Type B pancreatic cell (in vitro differentiated cells): ENCODE results near the gene PLPP1. TPM values are rescaled to one million over a fixed set of nuclear protein-coding genes. Genes with fewer than 3 reads are reported as not detected.

Source experiments
- DNase-seq: peaks from one replicate; pipeline ENCODE4 v3.0.0; 2021; ENCODE audit warnings: mixed read lengths; ENCODE audit not compliant: unreplicated experiment; ENCODE audit errors: extremely low spot score
- H3K27ac Mint-ChIP-seq: 2 replicates; pipeline ENCODE4 v1.8.0; 2021; ENCODE audit warnings: mild to moderate bottlenecking, mixed read lengths
- H3K27me3 Mint-ChIP-seq: 2 replicates; pipeline ENCODE4 v1.8.0; 2021; ENCODE audit warnings: mixed read lengths
- H3K36me3 Mint-ChIP-seq: 2 replicates; pipeline ENCODE4 v1.8.0; 2021; ENCODE audit warnings: mixed read lengths
- H3K4me1 Mint-ChIP-seq: one replicate; pipeline ENCODE4 v1.8.0; 2021; ENCODE audit warnings: mixed read lengths; ENCODE audit not compliant: unreplicated experiment
- H3K4me3 Mint-ChIP-seq: 2 replicates; pipeline ENCODE4 v1.8.0; 2021; ENCODE audit warnings: mild to moderate bottlenecking, mixed read lengths
- H3K9me3 Mint-ChIP-seq: 2 replicates; pipeline ENCODE4 v1.8.0; 2021; ENCODE audit warnings: mixed read lengths
- CTCF ChIP-seq: fragments of 200-600 bp; sonication (generic); conservative IDR thresholded peaks from 2 replicates; pipeline ENCODE4 v1.5.0; 2021; ENCODE audit warnings: antibody characterized with exemption, mild to moderate bottlenecking
- total RNA-seq: library from RNA; stranded (reverse); gene quantifications from 2 replicates; pipeline ENCODE4 v1.2.1, GENCODE V29; 2021; ENCODE audit warnings: low replicate concordance

Gene PLPP1
- total RNA-seq, 1 donor from 2014 or later: 12.8 TPM

- no peak for TF ChIP-seq CTCF
- Mint-ChIP-seq H3K27ac (no peak overlapping the region), H3K4me3 (no peak overlapping the region), H3K9me3 (no peaks in the 10 kb centered on the region), H3K36me3 (no peaks in the 10 kb centered on the region), H3K4me1 (peaks cover 4% of the 10 kb centered on the region), H3K27me3 (no peaks in the 10 kb centered on the region)
- no peak for DNase-seq
These were observed 11.5 kb downstream of the PLPP1 start for GRCh38 chr5:55523293-55523692.

DNA sequence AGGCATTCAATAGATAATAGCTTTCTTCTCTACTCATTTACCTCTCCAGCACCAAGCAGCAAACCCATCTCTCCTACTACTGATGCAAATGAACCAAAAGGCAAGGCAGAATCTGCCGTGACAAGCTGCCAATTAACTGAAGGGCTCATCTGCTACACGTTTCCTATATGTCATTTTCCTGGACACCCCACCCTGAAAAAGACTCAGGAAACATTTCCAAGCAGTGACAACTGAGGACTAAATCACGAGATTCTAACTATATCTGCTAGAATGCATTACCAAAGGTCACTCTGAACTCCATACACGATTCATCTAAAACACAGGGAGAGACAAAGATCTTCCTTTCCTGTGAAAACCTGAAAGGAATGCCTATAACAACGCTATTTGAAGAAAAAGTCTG is 12.9 kb downstream of the PLPP1 start:
- peaks cover 4% of the 10 kb centered on the region for H3K4me1 Mint-ChIP-seq
- no peak for TF ChIP-seq CTCF
- DNase-seq: no peak
- no peaks in the 10 kb centered on the region for H3K9me3 Mint-ChIP-seq
- no peak overlapping the region for H3K4me3 Mint-ChIP-seq
- H3K27ac Mint-ChIP-seq: no peak overlapping the region
- no peaks in the 10 kb centered on the region for H3K27me3 Mint-ChIP-seq
- no peaks in the 10 kb centered on the region for H3K36me3 Mint-ChIP-seq

DNA sequence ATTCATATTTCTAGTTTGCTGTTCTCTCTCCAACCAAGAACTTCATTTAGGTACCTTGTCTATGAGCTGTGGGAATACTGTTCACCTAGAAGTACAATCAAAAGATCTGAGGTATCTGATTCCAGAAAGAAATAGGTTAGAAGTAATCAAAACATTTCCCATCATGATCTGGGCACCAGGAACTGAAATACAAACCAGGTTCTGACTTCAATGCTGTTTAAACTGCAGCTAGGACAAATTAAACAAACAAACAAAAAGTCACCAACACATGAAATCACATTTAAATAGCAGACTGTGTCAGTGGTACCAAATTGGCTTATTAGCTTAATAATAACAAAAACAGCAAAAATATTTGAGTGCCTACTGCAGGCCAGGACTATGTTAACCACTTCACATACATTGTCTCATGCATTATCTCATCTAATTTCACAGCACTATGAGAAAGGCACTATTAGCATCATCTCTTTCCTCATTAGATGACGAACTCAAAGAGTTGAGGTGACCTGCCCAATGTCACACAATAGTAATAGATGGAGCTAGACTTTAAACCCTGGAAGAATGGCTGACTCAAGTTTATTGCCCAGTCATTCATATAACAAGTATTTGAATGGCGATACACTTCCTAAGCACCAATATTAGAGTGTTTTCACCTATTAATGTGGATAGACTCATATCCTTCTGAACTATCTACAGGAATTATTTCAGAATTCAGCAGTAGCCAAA is 14.5 kb downstream of the PLPP1 start:
- Mint-ChIP-seq H3K4me3 (no peak overlapping the region), H3K27me3 (no peaks in the 10 kb centered on the region), H3K36me3 (no peaks in the 10 kb centered on the region), H3K4me1 (peaks cover 4% of the 10 kb centered on the region), H3K27ac (no peak overlapping the region), H3K9me3 (no peaks in the 10 kb centered on the region)
- no peak for DNase-seq
- no peak for TF ChIP-seq CTCF

DNA sequence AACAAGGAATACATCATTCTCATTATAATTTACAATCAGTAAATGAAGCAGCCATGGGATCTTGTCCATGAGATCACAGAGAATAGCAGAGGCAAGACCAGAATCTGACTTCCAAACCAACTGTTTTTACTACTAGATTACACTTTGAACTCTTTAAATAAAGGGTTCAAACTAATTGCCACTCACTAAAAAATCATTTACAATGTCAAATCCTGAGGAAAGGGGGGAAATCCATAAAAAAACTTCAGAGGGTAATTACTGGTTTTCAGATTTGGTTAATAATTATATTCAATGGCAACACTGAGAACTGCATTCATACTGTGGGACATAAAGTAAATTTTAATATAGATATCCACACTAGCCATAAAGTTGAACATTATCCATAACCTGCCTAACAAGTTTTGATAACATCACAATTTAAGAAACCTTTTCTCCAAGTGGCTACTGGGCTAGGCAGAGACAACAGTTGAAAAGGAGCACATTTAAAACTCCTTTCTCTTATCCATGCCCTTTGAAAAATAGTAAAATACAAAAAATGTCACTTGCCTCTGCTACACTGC is 15.9 kb downstream of the PLPP1 start:
- no peak overlapping the region for H3K27ac Mint-ChIP-seq
- peaks cover 4% of the 10 kb centered on the region for H3K4me1 Mint-ChIP-seq
- DNase-seq: no peak
- no peak for TF ChIP-seq CTCF
- H3K27me3 Mint-ChIP-seq: no peaks in the 10 kb centered on the region
- H3K4me3 Mint-ChIP-seq: no peak overlapping the region
- no peaks in the 10 kb centered on the region for H3K36me3 Mint-ChIP-seq
- no peaks in the 10 kb centered on the region for H3K9me3 Mint-ChIP-seq

- H3K4me1 Mint-ChIP-seq: peaks cover 4% of the 10 kb centered on the region
- H3K4me3 Mint-ChIP-seq: no peak overlapping the region
- no peak for DNase-seq
- TF ChIP-seq CTCF: no peak
- no peaks in the 10 kb centered on the region for H3K27me3 Mint-ChIP-seq
- H3K36me3 Mint-ChIP-seq: no peaks in the 10 kb centered on the region
- no peaks in the 10 kb centered on the region for H3K9me3 Mint-ChIP-seq
- no peak overlapping the region for H3K27ac Mint-ChIP-seq
These were observed 17.0 kb downstream of the PLPP1 start for GRCh38 chr5:55517804-55518203.
